MM.1S (cell line): ENCODE measurements around the gene TENM4.

Experiments
- DNase-seq: peaks from one replicate; pipeline ENCODE4 v3.0.0-alpha.2; 2015
- H2AFZ ChIP-seq: fragments of 300-600 bp; sonication (generic); 2 replicates; pipeline ENCODE4 v1.6.0; 2016; ENCODE audit warnings: antibody characterized with exemption, low read length
- H3F3A ChIP-seq: fragments of 300-600 bp; sonication (generic); 2 replicates; pipeline ENCODE4 v1.6.1; 2016; ENCODE audit warnings: mild to moderate bottlenecking, antibody characterized with exemption, low read length, moderate library complexity, mixed read lengths; ENCODE audit not compliant: insufficient read depth
- H3K27ac ChIP-seq: fragments of 300-600 bp; sonication (generic); 2 replicates; pipeline ENCODE4 v1.5.1; 2016; ENCODE audit warnings: mild to moderate bottlenecking, low read length
- H3K27me3 ChIP-seq: fragments of 300-600 bp; sonication (generic); replicated peaks from 2 replicates; pipeline ENCODE4 v1.6.0; 2016; ENCODE audit warnings: low read length; ENCODE audit not compliant: insufficient read depth
- H3K36me3 ChIP-seq: fragments of 300-600 bp; sonication (generic); replicated peaks from 2 replicates; pipeline ENCODE4 v1.6.1; 2016; ENCODE audit warnings: mild to moderate bottlenecking, low read length, mixed read lengths; ENCODE audit not compliant: insufficient read depth
- H3K4me1 ChIP-seq: fragments of 300-600 bp; sonication (generic); 2 replicates; pipeline ENCODE4 v1.6.1; 2016; ENCODE audit warnings: low read length, mixed read lengths
- H3K4me2 ChIP-seq: fragments of 300-600 bp; sonication (generic); 2 replicates; pipeline ENCODE4 v1.6.0; 2016; ENCODE audit warnings: low read depth, low read length
- H3K4me3 ChIP-seq: fragments of 300-600 bp; sonication (generic); 2 replicates; pipeline ENCODE4 v1.5.1; 2016; ENCODE audit warnings: low read length, mixed read lengths
- H3K79me2 ChIP-seq: fragments of 300-600 bp; sonication (generic); 2 replicates; pipeline ENCODE4 v1.6.1; 2016; ENCODE audit warnings: mixed run types, low read length, mixed read lengths
- H3K9ac ChIP-seq: fragments of 300-600 bp; sonication (generic); 2 replicates; pipeline ENCODE4 v1.6.1; 2016; ENCODE audit warnings: low read length, mixed read lengths
- H3K9me2 ChIP-seq: fragments of 300-600 bp; sonication (generic); replicated peaks from 2 replicates; pipeline ENCODE4 v1.6.1; 2016; ENCODE audit warnings: mild to moderate bottlenecking, low read length, mixed read lengths; ENCODE audit not compliant: insufficient read depth
- H3K9me3 ChIP-seq: fragments of 300-600 bp; sonication (generic); replicated peaks from 2 replicates; pipeline ENCODE4 v1.6.1; 2016; ENCODE audit warnings: mild to moderate bottlenecking, low read length, mixed read lengths; ENCODE audit not compliant: insufficient read depth
- H4K20me1 ChIP-seq: fragments of 300-600 bp; sonication (generic); 2 replicates; pipeline ENCODE4 v1.6.1; 2016; ENCODE audit warnings: mild to moderate bottlenecking, low read length, moderate library complexity, mixed read lengths; ENCODE audit not compliant: insufficient read depth
- EZH2 ChIP-seq: fragments of 300-600 bp; sonication (generic); optimal IDR thresholded peaks from 2 replicates; pipeline ENCODE3; 2017; ENCODE audit warnings: low read depth, mild to moderate bottlenecking, antibody characterized with exemption, low read length, mixed read lengths
- EZH2phosphoT487 ChIP-seq: fragments of 300-600 bp; sonication (generic); IDR thresholded peaks from 2 replicates; pipeline ENCODE4 v1.6.1; 2018; ENCODE audit warnings: antibody characterized with exemption, low read length
- TF ChIP-seq, protein P1 (sequence below): fragments of 300-600 bp; sonication (generic); IDR thresholded peaks from 2 replicates; pipeline ENCODE4 v1.5.1; 2016; ENCODE audit warnings: antibody characterized with exemption, low read length, mixed read lengths

Gene TENM4

DNA sequence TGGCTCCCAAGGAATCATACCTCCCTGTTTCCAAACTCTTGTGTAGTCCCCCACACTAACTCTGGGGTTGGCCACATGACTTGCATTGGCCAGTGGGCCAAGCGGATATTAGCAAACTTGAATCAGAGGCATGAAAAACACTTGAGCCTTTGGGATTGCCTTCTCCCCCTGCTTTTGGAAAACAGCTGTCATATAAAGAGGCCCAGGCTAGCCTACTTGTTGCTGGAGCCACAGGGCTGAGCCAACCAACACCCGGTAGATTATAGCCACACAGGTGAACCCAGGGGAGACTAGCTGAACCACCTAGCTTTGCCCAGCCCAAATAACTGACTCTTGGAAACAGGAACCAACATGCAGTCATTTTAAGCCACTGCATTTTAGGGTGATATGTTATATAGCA lies 354.8 kb downstream of the TENM4 start:
- no peaks in the 10 kb centered on the region for H3K36me3 ChIP-seq
- no peaks in the 10 kb centered on the region for H3K4me1 ChIP-seq
- no peaks in the 10 kb centered on the region for H3K79me2 ChIP-seq
- H3K4me3 ChIP-seq: no peak overlapping the region
- no peak overlapping the region for H3K4me2 ChIP-seq
- no peaks in the 10 kb centered on the region for H3K9me3 ChIP-seq
- no peak overlapping the region for H3K9ac ChIP-seq
- no peak for DNase-seq
- no peaks in the 10 kb centered on the region for H3K9me2 ChIP-seq
- H3K27me3 ChIP-seq: no peaks in the 10 kb centered on the region
- no peak overlapping the region for H2AFZ ChIP-seq
- no peaks in the 10 kb centered on the region for H4K20me1 ChIP-seq
- H3F3A ChIP-seq: no peaks in the 10 kb centered on the region
- H3K27ac ChIP-seq: no peak overlapping the region
- TF ChIP-seq EZH2 (no peak), EZH2phosphoT487 (no peak)
- TF ChIP-seq, protein P1, sequence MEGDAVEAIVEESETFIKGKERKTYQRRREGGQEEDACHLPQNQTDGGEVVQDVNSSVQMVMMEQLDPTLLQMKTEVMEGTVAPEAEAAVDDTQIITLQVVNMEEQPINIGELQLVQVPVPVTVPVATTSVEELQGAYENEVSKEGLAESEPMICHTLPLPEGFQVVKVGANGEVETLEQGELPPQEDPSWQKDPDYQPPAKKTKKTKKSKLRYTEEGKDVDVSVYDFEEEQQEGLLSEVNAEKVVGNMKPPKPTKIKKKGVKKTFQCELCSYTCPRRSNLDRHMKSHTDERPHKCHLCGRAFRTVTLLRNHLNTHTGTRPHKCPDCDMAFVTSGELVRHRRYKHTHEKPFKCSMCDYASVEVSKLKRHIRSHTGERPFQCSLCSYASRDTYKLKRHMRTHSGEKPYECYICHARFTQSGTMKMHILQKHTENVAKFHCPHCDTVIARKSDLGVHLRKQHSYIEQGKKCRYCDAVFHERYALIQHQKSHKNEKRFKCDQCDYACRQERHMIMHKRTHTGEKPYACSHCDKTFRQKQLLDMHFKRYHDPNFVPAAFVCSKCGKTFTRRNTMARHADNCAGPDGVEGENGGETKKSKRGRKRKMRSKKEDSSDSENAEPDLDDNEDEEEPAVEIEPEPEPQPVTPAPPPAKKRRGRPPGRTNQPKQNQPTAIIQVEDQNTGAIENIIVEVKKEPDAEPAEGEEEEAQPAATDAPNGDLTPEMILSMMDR: no peak

- Histone ChIP-seq H3K9me2 (no peaks in the 10 kb centered on the region), H3K4me1 (no peaks in the 10 kb centered on the region), H3F3A (no peaks in the 10 kb centered on the region)
Measured at GRCh38 chr11:79084382-79084781, 356.4 kb downstream of the TENM4 start.

DNA sequence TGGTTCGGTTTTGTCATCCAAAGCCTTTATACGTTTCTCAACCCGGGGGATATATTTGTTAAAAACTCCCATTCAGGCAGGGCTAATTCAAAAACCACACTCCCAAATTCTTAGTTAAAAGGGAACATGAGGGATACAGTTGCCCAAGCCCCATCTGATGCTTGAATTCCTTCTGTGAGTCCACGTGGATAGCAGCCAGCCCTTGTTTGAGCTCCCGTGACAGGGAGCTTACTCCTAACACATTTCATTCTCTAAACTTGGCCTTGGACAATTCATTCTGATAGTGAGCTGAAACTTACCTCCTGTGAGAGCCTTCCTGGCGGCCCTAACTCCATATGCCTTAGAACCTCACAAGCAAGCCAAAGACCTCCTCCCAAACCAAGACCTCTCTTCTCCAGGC lies 357.5 kb downstream of the TENM4 start:
- H3K4me2 ChIP-seq: no peak overlapping the region
- H3K9me2 ChIP-seq: no peaks in the 10 kb centered on the region
- no peaks in the 10 kb centered on the region for H3K9me3 ChIP-seq
- no peaks in the 10 kb centered on the region for H3K36me3 ChIP-seq
- no peaks in the 10 kb centered on the region for H3F3A ChIP-seq
- H3K79me2 ChIP-seq: no peaks in the 10 kb centered on the region
- H2AFZ ChIP-seq: no peak overlapping the region
- H3K4me3 ChIP-seq: no peak overlapping the region
- no peak overlapping the region for H3K27ac ChIP-seq
- no peaks in the 10 kb centered on the region for H3K4me1 ChIP-seq
- no peak for TF ChIP-seq EZH2
- no peak for TF ChIP-seq EZH2phosphoT487
- no peaks in the 10 kb centered on the region for H3K27me3 ChIP-seq
- no peak for DNase-seq
- H4K20me1 ChIP-seq: no peaks in the 10 kb centered on the region
- H3K9ac ChIP-seq: no peak overlapping the region

More at GRCh38 chr11:79084382-79084781, 356.4 kb downstream of the TENM4 start:
- Histone ChIP-seq H3K27ac (no peak overlapping the region), H3K27me3 (no peaks in the 10 kb centered on the region), H4K20me1 (no peaks in the 10 kb centered on the region), H3K9ac (no peak overlapping the region), H3K4me2 (no peak overlapping the region), H3K36me3 (no peaks in the 10 kb centered on the region), H3K4me3 (no peak overlapping the region), H3K79me2 (no peaks in the 10 kb centered on the region), H3K9me3 (no peaks in the 10 kb centered on the region), H2AFZ (no peak overlapping the region)
- TF ChIP-seq EZH2phosphoT487: no peak
- TF ChIP-seq, protein P1: no peak
- no peak for TF ChIP-seq EZH2
- DNase-seq: no peak

DNA sequence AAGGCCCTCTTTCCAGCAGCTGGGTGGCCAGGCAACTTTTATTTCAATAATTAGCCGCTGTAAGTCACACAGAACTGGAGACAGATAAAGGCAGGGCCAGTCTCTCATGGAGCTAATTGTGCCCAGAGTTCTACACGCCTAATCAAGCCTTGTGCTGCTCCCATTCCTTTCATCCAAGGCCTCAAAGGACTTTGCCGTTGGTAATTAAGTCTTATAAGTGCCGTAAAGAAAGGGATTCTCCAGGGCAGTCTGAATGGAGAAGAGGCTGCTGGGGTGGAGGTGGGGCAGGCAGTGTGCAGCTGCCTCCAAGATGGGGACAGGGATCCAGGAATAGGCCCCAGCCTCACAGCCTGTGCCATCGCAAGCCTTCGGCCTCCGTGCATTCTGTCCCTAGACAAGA lies 357.9 kb downstream of the TENM4 start:
- TF ChIP-seq EZH2phosphoT487: no peak
- TF ChIP-seq, protein P1: no peak
- no peak for TF ChIP-seq EZH2
- H3K4me1 ChIP-seq: no peaks in the 10 kb centered on the region

More for the DNA sequence above, 357.9 kb downstream of the TENM4 start:
- Histone ChIP-seq H4K20me1 (no peaks in the 10 kb centered on the region), H3K4me3 (no peak overlapping the region), H3F3A (no peaks in the 10 kb centered on the region), H3K36me3 (no peaks in the 10 kb centered on the region), H3K79me2 (no peaks in the 10 kb centered on the region), H3K9me3 (no peaks in the 10 kb centered on the region), H3K4me2 (no peak overlapping the region), H2AFZ (no peak overlapping the region), H3K9ac (no peak overlapping the region), H3K9me2 (no peaks in the 10 kb centered on the region), H3K27me3 (no peaks in the 10 kb centered on the region), H3K27ac (no peak overlapping the region)
- no peak for DNase-seq
